ENCODE measurements around the gene PALD1.

Gene PALD1

GRCh38 chr10:70560511-70560941 lies 82.0 kb downstream of the PALD1 start:
- in situ Hi-C loops (cut with MboI; ENCODE audit: low sequenced_read_pairs, unreplicated experiment): no loop called here
- no peak for DNase-seq (ENCODE audit: low spot score)
- no peak for TF ChIP-seq CTCF (IDR thresholded peaks at IDR 0.05; ENCODE audit: borderline replicate concordance, control extremely low read depth, extremely low read depth, insufficient read depth, missing control alignments)

- in situ Hi-C loops (cut with MboI; ENCODE audit: low sequenced_read_pairs, unreplicated experiment): no loop called here
- DNase-seq (ENCODE audit: low spot score): no peak
- TF ChIP-seq CTCF (IDR thresholded peaks at IDR 0.05; ENCODE audit: borderline replicate concordance, control extremely low read depth, extremely low read depth, insufficient read depth, missing control alignments): no peak
Measured at GRCh38 chr10:70561070-70561469, 82.5 kb downstream of the PALD1 start.

GRCh38 chr10:70561558-70561957 lies 83.0 kb downstream of the PALD1 start:
- in situ Hi-C loops (cut with MboI; ENCODE audit: low sequenced_read_pairs, unreplicated experiment): no loop called here
- no peak for DNase-seq (ENCODE audit: low spot score)
- TF ChIP-seq CTCF (IDR thresholded peaks at IDR 0.05; ENCODE audit: borderline replicate concordance, control extremely low read depth, extremely low read depth, insufficient read depth, missing control alignments): no peak

GRCh38 chr10:70562036-70562755 lies 83.6 kb downstream of the PALD1 start:
- no peak for DNase-seq (ENCODE audit: low spot score)
- in situ Hi-C loops (cut with MboI; ENCODE audit: low sequenced_read_pairs, unreplicated experiment): no loop called here
- no peak for TF ChIP-seq CTCF (IDR thresholded peaks at IDR 0.05; ENCODE audit: borderline replicate concordance, control extremely low read depth, extremely low read depth, insufficient read depth, missing control alignments)

GRCh38 chr10:70563230-70563629 lies 84.7 kb downstream of the PALD1 start:
- no peak for TF ChIP-seq CTCF (IDR thresholded peaks at IDR 0.05; ENCODE audit: borderline replicate concordance, control extremely low read depth, extremely low read depth, insufficient read depth, missing control alignments)
- DNase-seq (ENCODE audit: low spot score): no peak
- in situ Hi-C loops (cut with MboI; ENCODE audit: low sequenced_read_pairs, unreplicated experiment): no loop called here

- DNase-seq (ENCODE audit: low spot score): no peak
- no peak for TF ChIP-seq CTCF (IDR thresholded peaks at IDR 0.05; ENCODE audit: borderline replicate concordance, control extremely low read depth, extremely low read depth, insufficient read depth, missing control alignments)
- in situ Hi-C loops (cut with MboI; ENCODE audit: low sequenced_read_pairs, unreplicated experiment): no loop called here
Measured at GRCh38 chr10:70564113-70564725, 85.7 kb downstream of the PALD1 start.
